Gastrocnemius medialis (tissue), 4 donors: Measurements from ENCODE around the gene TBC1D25. TPM values are rescaled to one million over a fixed set of nuclear protein-coding genes. Genes with fewer than 3 reads are reported as not detected.

Experiments
- ATAC-seq, 2 donors: fragments of 150-250 bp; one replicate each; pipeline ENCODE4 v1.9.1; 2016
- DNase-seq, 2 donors: peaks; one replicate each; pipeline ENCODE4 v3.0.0-alpha.2; 2019
- H3K27ac ChIP-seq, 4 donors: fragments of 200-600 bp; sonication (generic); 1 replicate in 1 of 4; 2 replicates in 3 of 4; pipeline ENCODE4 v1.5.1; 2016 to 2018; ENCODE audit warnings: mild to moderate bottlenecking in 2 of 4, moderate library complexity in 1 of 4
- H3K27me3 ChIP-seq, 3 donors: fragments of 200-600 bp; sonication (generic) in 2 of 3; 1 replicate in 1 of 3; 2 replicates in 2 of 3; pipeline versions ENCODE4 v1.5.1 to v1.6.0; 2016 to 2019; ENCODE audit warnings: mild to moderate bottlenecking in 1 of 3, moderate library complexity in 1 of 3
- H3K36me3 ChIP-seq, 2 donors: fragments of 200-600 bp; sonication (generic) in 1 of 2; one replicate each; pipeline ENCODE4 v1.5.1; 2017 to 2018
- H3K4me1 ChIP-seq, 2 donors: fragments of 200-600 bp; sonication (generic) in 1 of 2; one replicate each; pipeline ENCODE4 v1.5.1; 2016 to 2017; ENCODE audit warnings: mild to moderate bottlenecking in 2 of 2
- H3K4me3 ChIP-seq, 4 donors: fragments of 200-600 bp; sonication (generic) in 3 of 4; 1 replicate in 1 of 4; 2 replicates in 3 of 4; pipeline ENCODE4 v1.5.1; 2016 to 2019; ENCODE audit warnings: mild to moderate bottlenecking in 2 of 4
- H3K9me3 ChIP-seq, 3 donors: fragments of 200-600 bp; sonication (generic) in 2 of 3; 1 replicate in 1 of 3; 2 replicates in 2 of 3; pipeline ENCODE4 v1.5.1; 2016 to 2019
- POLR2A ChIP-seq, 2 donors: fragments of 450-650 bp; IDR thresholded peaks; one replicate each; pipeline ENCODE4 v1.6.1; 2017; ENCODE audit warnings: antibody characterized with exemption in 2 of 2, mild to moderate bottlenecking in 2 of 2, moderate library complexity in 2 of 2
- in situ Hi-C, 4 donors: fragments of 200-750 bp; cut with MboI; loops; one replicate each; pipeline versions ENCODE4 v1.15.0 to v1.8.0; 2017; ENCODE audit warnings: low sequenced_read_pairs in 4 of 4
- intact Hi-C: fragments of 100-400 bp; cut with DNase I; formaldehyde crosslinking; loops from one replicate; pipeline ENCODE4 v1.15.1; 2023; ENCODE audit warnings: low total_unique reads
- total RNA-seq, 4 donors: library from RNA; depleted of rRNA; stranded (reverse); fragments of >200 nt; gene quantifications; one replicate each; pipeline versions ENCODE4 v1.1.0 to v1.2.3, GENCODE V29; 2016
- TF ChIP-seq, protein P1 (sequence below), 5 experiments: fragments of 450-650 bp in 3 of 5; fragments of 200-600 bp in 2 of 5; sonication (generic) in 2 of 5; IDR thresholded peaks in 4 of 5; conservative IDR thresholded peaks in 1 of 5; 1 replicate in 4 of 5; 2 replicates in 1 of 5; pipeline ENCODE4 v1.5.1; 2016 to 2019; ENCODE audit warnings: antibody characterized with exemption in 5 of 5, mild to moderate bottlenecking in 3 of 5, moderate library complexity in 3 of 5

TBC1D25 gene
- total RNA-seq, 4 donors from 2014 or later = 10.3 to 14.8 (median 11.9) TPM

DNA sequence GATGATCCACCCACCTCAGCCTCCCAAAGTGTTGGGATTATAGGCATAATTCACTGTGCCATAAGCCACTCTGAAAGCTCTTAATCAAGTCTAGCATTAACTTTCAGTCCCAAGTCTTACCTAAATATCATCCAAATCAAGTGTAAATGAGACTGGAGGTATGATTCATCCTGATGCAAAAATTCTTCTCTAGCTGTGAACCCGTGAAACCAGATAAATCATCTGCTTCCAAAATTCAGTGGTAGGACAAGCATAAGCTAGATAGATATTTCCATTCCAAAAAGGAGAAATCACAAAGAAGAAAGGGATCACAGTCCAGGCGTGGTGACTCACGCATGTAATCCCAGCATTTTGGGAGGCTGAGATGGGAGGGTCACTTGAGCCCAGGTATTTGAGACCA, 8.8 kb upstream of the TBC1D25 start:
- in situ Hi-C loops = no loop called here

DNA sequence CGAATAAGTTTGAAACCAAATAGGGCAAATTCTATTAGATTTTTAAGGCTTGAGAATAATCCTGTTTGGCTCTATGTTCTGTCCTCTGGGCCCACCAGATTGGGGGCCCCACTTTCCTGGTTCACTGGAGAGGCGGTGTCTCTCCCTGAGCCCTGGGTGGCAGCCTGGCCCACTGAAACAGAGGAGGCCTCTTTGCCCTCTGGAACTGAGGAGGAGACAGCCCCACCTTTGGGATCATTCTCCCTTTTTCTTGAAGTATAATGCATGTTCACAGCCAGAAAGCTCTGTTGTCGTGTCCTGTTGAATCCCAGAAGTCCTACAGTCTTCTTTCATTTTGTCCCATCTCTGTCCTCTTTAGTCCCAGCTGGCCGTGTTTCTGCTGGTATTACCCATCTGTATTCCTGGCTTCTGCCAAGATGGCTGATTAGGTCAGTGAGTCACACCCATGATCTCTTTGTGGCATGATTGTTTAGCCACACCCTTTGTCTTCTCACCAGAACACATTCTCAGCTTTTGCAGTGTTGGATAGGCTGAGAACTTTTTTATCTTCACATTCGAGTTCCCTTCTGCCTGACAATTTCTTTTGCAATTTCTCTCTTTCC, 8.1 kb upstream of the TBC1D25 start:
- no peaks in the 10 kb centered on the region for H3K36me3 ChIP-seq
- ATAC-seq (peak; percentile 88 to 90), DNase-seq (peak; percentile 4 to 19)
- H3K4me1 ChIP-seq = no peaks in the 10 kb centered on the region
- intact Hi-C loops (loop anchor here (10.0 kb wide), 1 partner anchor 273 kb away; the partner anchor contains the start of gene HDAC6), in situ Hi-C loops (no loop called here)
- no peaks in the 10 kb centered on the region for H3K9me3 ChIP-seq
- H3K4me3 ChIP-seq = no peak overlapping the region
- TF ChIP-seq POLR2A (IDR thresholded peaks at IDR 0.05) = no peak
- TF ChIP-seq, protein P1, sequence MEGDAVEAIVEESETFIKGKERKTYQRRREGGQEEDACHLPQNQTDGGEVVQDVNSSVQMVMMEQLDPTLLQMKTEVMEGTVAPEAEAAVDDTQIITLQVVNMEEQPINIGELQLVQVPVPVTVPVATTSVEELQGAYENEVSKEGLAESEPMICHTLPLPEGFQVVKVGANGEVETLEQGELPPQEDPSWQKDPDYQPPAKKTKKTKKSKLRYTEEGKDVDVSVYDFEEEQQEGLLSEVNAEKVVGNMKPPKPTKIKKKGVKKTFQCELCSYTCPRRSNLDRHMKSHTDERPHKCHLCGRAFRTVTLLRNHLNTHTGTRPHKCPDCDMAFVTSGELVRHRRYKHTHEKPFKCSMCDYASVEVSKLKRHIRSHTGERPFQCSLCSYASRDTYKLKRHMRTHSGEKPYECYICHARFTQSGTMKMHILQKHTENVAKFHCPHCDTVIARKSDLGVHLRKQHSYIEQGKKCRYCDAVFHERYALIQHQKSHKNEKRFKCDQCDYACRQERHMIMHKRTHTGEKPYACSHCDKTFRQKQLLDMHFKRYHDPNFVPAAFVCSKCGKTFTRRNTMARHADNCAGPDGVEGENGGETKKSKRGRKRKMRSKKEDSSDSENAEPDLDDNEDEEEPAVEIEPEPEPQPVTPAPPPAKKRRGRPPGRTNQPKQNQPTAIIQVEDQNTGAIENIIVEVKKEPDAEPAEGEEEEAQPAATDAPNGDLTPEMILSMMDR (IDR thresholded peaks at IDR 0.05 in 4 of 5, conservative IDR thresholded peaks at IDR 0.05 in 1 of 5) = no peak
- no peaks in the 10 kb centered on the region for H3K27me3 ChIP-seq
- peak overlapping the region in 3 of 4 donors; percentile 18 to 69 (median 43) for H3K27ac ChIP-seq

More for the DNA sequence above, 8.8 kb upstream of the TBC1D25 start:
- intact Hi-C loops = loop anchor here (10.0 kb wide), 1 partner anchor 274 kb away; the partner anchor contains the start of gene HDAC6
- DNase-seq (no peak), ATAC-seq (no peak)
- H3K4me1 ChIP-seq = no peaks in the 10 kb centered on the region
- TF ChIP-seq POLR2A (IDR thresholded peaks at IDR 0.05) = no peak
- TF ChIP-seq, protein P1 (IDR thresholded peaks at IDR 0.05 in 4 of 5, conservative IDR thresholded peaks at IDR 0.05 in 1 of 5) = no peak
- no peak overlapping the region for H3K4me3 ChIP-seq
- no peaks in the 10 kb centered on the region for H3K27me3 ChIP-seq
- no peak overlapping the region for H3K27ac ChIP-seq
- no peaks in the 10 kb centered on the region for H3K36me3 ChIP-seq
- H3K9me3 ChIP-seq = no peaks in the 10 kb centered on the region

DNA sequence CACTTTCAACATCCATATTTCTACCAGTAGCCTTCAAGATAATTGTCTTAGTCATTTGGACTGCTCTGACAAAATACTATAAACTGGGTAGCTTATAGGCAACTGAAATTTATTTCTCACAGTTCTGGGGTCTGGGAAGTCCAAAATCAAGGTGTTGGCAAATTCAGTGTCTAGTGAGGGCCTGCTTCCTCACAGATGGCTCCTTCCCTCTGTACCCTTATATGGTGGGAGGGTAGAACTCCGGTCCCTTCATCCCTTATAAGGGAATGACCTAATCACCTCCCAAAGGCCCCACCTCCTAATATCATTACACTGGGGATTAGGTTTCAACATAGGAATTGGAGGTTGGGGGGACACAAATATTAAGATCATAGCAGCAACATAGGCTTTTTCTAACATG, 7.4 kb upstream of the TBC1D25 start:
- ATAC-seq = no peak
- no peak for DNase-seq
- intact Hi-C loops (loop anchor here (10.0 kb wide), 1 partner anchor 273 kb away; the partner anchor contains the start of gene HDAC6), in situ Hi-C loops (no loop called here)
- peak overlapping the region in 3 of 4 donors; percentile 18 to 69 (median 43) for H3K27ac ChIP-seq
- no peak for TF ChIP-seq POLR2A (IDR thresholded peaks at IDR 0.05)
- TF ChIP-seq, protein P1 (IDR thresholded peaks at IDR 0.05 in 4 of 5, conservative IDR thresholded peaks at IDR 0.05 in 1 of 5) = no peak
- no peaks in the 10 kb centered on the region for H3K4me1 ChIP-seq
- no peaks in the 10 kb centered on the region for H3K36me3 ChIP-seq
- no peak overlapping the region for H3K4me3 ChIP-seq
- H3K9me3 ChIP-seq = no peaks in the 10 kb centered on the region
- H3K27me3 ChIP-seq = no peaks in the 10 kb centered on the region

DNA sequence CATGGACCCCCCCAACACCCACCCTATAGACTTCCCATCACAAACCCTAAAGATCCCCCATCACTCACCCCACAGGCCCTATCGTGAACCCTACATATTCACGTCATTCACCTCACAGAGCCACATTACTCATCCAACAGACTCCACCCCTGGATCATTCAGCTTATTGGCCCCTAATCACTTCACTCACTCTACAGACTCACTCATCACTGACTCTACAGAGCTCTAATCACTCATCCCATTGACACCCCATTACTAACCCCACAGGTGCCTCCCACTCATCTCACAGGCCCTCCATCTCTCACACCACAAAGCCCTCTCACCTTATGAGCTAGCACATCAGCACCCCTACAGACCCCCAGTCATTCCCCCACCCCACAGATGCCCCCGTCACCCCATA, 6.3 kb upstream of the TBC1D25 start:
- Histone ChIP-seq H3K9me3 (no peaks in the 10 kb centered on the region), H3K36me3 (no peaks in the 10 kb centered on the region), H3K27me3 (no peaks in the 10 kb centered on the region), H3K4me1 (no peaks in the 10 kb centered on the region), H3K27ac (no peak overlapping the region), H3K4me3 (no peak overlapping the region)
- TF ChIP-seq, protein P1 (IDR thresholded peaks at IDR 0.05 in 4 of 5, conservative IDR thresholded peaks at IDR 0.05 in 1 of 5) = no peak
- TF ChIP-seq POLR2A (IDR thresholded peaks at IDR 0.05) = no peak
- DNase-seq (no peak), ATAC-seq (no peak)
- in situ Hi-C loops (no loop called here), intact Hi-C loops (loop anchor here (10.0 kb wide), 1 partner anchor 272 kb away; the partner anchor contains the start of gene HDAC6)
